Mesenchymal stem cell (in vitro differentiated cells and primary cell): ENCODE measurements around the gene PPARA.

ENCODE experiments used
- DNase-seq: peaks from one replicate; pipeline ENCODE4 v3.0.0-alpha.2; 2013
- H2AFZ ChIP-seq: one replicate; pipeline ENCODE4 v1.6.1; 2013; ENCODE audit warnings: low read depth, mild to moderate bottlenecking, control low read depth, inconsistent platforms, low read length, moderate library complexity
- H2AK5ac ChIP-seq: 2 replicates; pipeline ENCODE4 v1.6.1; 2013; ENCODE audit warnings: low read length, moderate library complexity, mild to moderate bottlenecking, inconsistent platforms; ENCODE audit not compliant: severe bottlenecking
- H2BK120ac ChIP-seq: one replicate; pipeline ENCODE4 v1.6.1; 2013; ENCODE audit warnings: low read depth, mild to moderate bottlenecking, inconsistent platforms, low read length, moderate library complexity
- H2BK12ac ChIP-seq, 2 experiments: one replicate each; pipeline ENCODE4 v1.6.1; 2013; ENCODE audit warnings: inconsistent platforms in 2 of 2, low read length in 2 of 2, mild to moderate bottlenecking in 2 of 2, moderate library complexity in 2 of 2, control low read depth in 1 of 2
- H2BK15ac ChIP-seq: one replicate; pipeline ENCODE4 v1.6.1; 2013; ENCODE audit warnings: mild to moderate bottlenecking, low read depth, inconsistent platforms; ENCODE audit not compliant: poor library complexity, severe bottlenecking
- H2BK5ac ChIP-seq: 2 replicates; pipeline ENCODE4 v1.6.1; 2013; ENCODE audit warnings: low read depth, mild to moderate bottlenecking, low read length, control low read depth, inconsistent platforms; ENCODE audit not compliant: poor library complexity, severe bottlenecking
- H3K14ac ChIP-seq, 2 experiments: one replicate each; pipeline ENCODE4 v1.6.1; 2013; ENCODE audit warnings: inconsistent platforms in 2 of 2, low read length in 2 of 2, control low read depth in 1 of 2, mild to moderate bottlenecking in 1 of 2, moderate library complexity in 1 of 2
- H3K18ac ChIP-seq, 2 experiments: one replicate each; pipeline ENCODE4 v1.6.1; 2013; ENCODE audit warnings: inconsistent platforms in 2 of 2, low read length in 2 of 2, control low read depth in 1 of 2, low read depth in 1 of 2, mild to moderate bottlenecking in 1 of 2
- H3K23ac ChIP-seq, 2 experiments: one replicate each; pipeline ENCODE4 v1.6.1; 2013; ENCODE audit warnings: inconsistent platforms in 2 of 2, low read length in 2 of 2, mild to moderate bottlenecking in 2 of 2, moderate library complexity in 2 of 2, control low read depth in 1 of 2
- H3K27ac ChIP-seq: 2 replicates; pipeline ENCODE4 v1.5.1; 2013; ENCODE audit warnings: mild to moderate bottlenecking, moderate library complexity, low read length, control low read depth, inconsistent platforms; ENCODE audit not compliant: poor library complexity, severe bottlenecking
- H3K27me3 ChIP-seq, 2 experiments: 2 replicates each; pipeline versions ENCODE4 v1.6.1 to v1.7.0; 2013; ENCODE audit warnings: low read length in 2 of 2, mild to moderate bottlenecking in 2 of 2, moderate library complexity in 2 of 2, control low read depth in 1 of 2, inconsistent platforms in 1 of 2; ENCODE audit not compliant: control insufficient read depth in 1 of 2, insufficient read depth in 1 of 2
- H3K36me3 ChIP-seq, 2 experiments: 2 replicates each; pipeline versions ENCODE4 v1.6.1 to v1.7.0; 2013; ENCODE audit warnings: low read length in 2 of 2, control low read depth in 1 of 2, inconsistent platforms in 1 of 2, low read depth in 1 of 2, mild to moderate bottlenecking in 1 of 2; ENCODE audit not compliant: insufficient read depth in 2 of 2, control insufficient read depth in 1 of 2
- H3K4ac ChIP-seq, 2 experiments: one replicate each; pipeline ENCODE4 v1.6.1; 2013; ENCODE audit warnings: inconsistent platforms in 2 of 2, low read length in 2 of 2, mild to moderate bottlenecking in 2 of 2, moderate library complexity in 2 of 2, control low read depth in 1 of 2, low read depth in 1 of 2
- H3K4me1 ChIP-seq: 2 replicates; pipeline ENCODE4 v1.6.1; 2013; ENCODE audit warnings: low read depth, low read length, control low read depth; ENCODE audit not compliant: control insufficient read depth, insufficient read depth
- H3K4me2 ChIP-seq: 2 replicates; pipeline ENCODE4 v1.6.1; 2013; ENCODE audit warnings: low read length, mild to moderate bottlenecking, inconsistent platforms; ENCODE audit not compliant: poor library complexity, severe bottlenecking
- H3K4me3 ChIP-seq, 2 experiments: 2 replicates each; pipeline versions ENCODE4 v1.5.1 to v1.7.0; 2013; ENCODE audit warnings: low read length in 2 of 2, mild to moderate bottlenecking in 2 of 2, control low read depth in 1 of 2, low read depth in 1 of 2; ENCODE audit not compliant: insufficient read depth in 1 of 2
- H3K79me1 ChIP-seq: replicated peaks from 2 replicates; pipeline ENCODE4 v1.6.1; 2013; ENCODE audit warnings: mild to moderate bottlenecking, control low read depth, low read length, inconsistent platforms; ENCODE audit not compliant: poor library complexity, severe bottlenecking
- H3K9ac ChIP-seq: 2 replicates; pipeline ENCODE4 v1.7.0; 2013; ENCODE audit warnings: mild to moderate bottlenecking, low read length, moderate library complexity
- H3K9me3 ChIP-seq: 2 replicates; pipeline ENCODE4 v1.7.0; 2013; ENCODE audit warnings: mild to moderate bottlenecking, low read length; ENCODE audit not compliant: control insufficient read depth
- H4K8ac ChIP-seq: one replicate; pipeline ENCODE4 v1.6.1; 2013; ENCODE audit warnings: inconsistent platforms, mild to moderate bottlenecking, low read length, moderate library complexity
- H4K91ac ChIP-seq: one replicate; pipeline ENCODE4 v1.6.1; 2013; ENCODE audit warnings: mild to moderate bottlenecking, low read length, inconsistent platforms
- WGBS: methylation state at CpG from one replicate; pipeline ENCODE4 v1.1.7; 2013; ENCODE audit warnings: mixed read lengths; 5-methylcytosine and 5-hydroxymethylcytosine counted together

Gene PPARA

GRCh38 chr22:46163557-46163888 is 13.2 kb downstream of the PPARA start:
- no peak overlapping the region for H3K18ac ChIP-seq
- no peaks in the 10 kb centered on the region for H3K27me3 ChIP-seq
- peaks cover 8% of the 10 kb centered on the region for H3K79me1 ChIP-seq
- no peaks in the 10 kb centered on the region for H3K9me3 ChIP-seq
- no peak overlapping the region for H2BK5ac ChIP-seq
- no peaks in the 10 kb centered on the region for H3K4me1 ChIP-seq
- no peak overlapping the region for H3K9ac ChIP-seq
- H4K8ac ChIP-seq = no peak overlapping the region
- H3K4me2 ChIP-seq = no peak overlapping the region
- DNase-seq = no peak
- H3K14ac ChIP-seq = no peak overlapping the region
- H2AK5ac ChIP-seq = no peak overlapping the region
- no peak overlapping the region for H3K4me3 ChIP-seq
- H2BK120ac ChIP-seq = no peak overlapping the region
- H4K91ac ChIP-seq = no peak overlapping the region
- H3K4ac ChIP-seq = no peak overlapping the region
- WGBS = 88% methylated on average over 9 of the region's 11 CpGs
- no peak overlapping the region for H2BK15ac ChIP-seq
- H3K27ac ChIP-seq = no peak overlapping the region
- no peak overlapping the region for H2AFZ ChIP-seq
- no peak overlapping the region for H3K23ac ChIP-seq
- H2BK12ac ChIP-seq = no peak overlapping the region
- H3K36me3 ChIP-seq = peaks cover 8 to 31% of the 10 kb centered on the region in 2 experiments

- Histone ChIP-seq H3K27ac (no peak overlapping the region), H3K9ac (no peak overlapping the region), H3K4ac (no peak overlapping the region), H2BK5ac (no peak overlapping the region), H3K4me3 (no peak overlapping the region), H2AFZ (no peak overlapping the region), H2BK12ac (no peak overlapping the region), H2BK120ac (no peak overlapping the region), H3K36me3 (peaks cover 8 to 21% of the 10 kb centered on the region in 2 experiments), H2BK15ac (no peak overlapping the region), H3K4me2 (no peak overlapping the region), H2AK5ac (no peak overlapping the region), H4K91ac (no peak overlapping the region), H3K4me1 (peaks cover 1% of the 10 kb centered on the region), H3K27me3 (no peaks in the 10 kb centered on the region), H4K8ac (no peak overlapping the region), H3K14ac (no peak overlapping the region), H3K18ac (no peak overlapping the region), H3K79me1 (peaks cover 8% of the 10 kb centered on the region), H3K23ac (no peak overlapping the region), H3K9me3 (peaks cover 3% of the 10 kb centered on the region)
- no peak for DNase-seq
- WGBS = 97% methylated on average over 3 of the region's 3 CpGs
Observed at GRCh38 chr22:46165977-46166376, 15.7 kb downstream of the PPARA start.

GRCh38 chr22:46169628-46170027 is 19.3 kb downstream of the PPARA start:
- Histone ChIP-seq H3K79me1 (peaks cover 4% of the 10 kb centered on the region), H3K27me3 (no peaks in the 10 kb centered on the region), H3K36me3 (peaks cover 2 to 3% of the 10 kb centered on the region in 2 experiments), H2BK120ac (no peak overlapping the region), H4K8ac (no peak overlapping the region), H3K23ac (no peak overlapping the region), H3K18ac (no peak overlapping the region), H4K91ac (no peak overlapping the region), H2BK15ac (no peak overlapping the region), H3K14ac (no peak overlapping the region), H3K4me1 (peaks cover 10% of the 10 kb centered on the region), H2BK5ac (no peak overlapping the region), H3K9me3 (peaks cover 3% of the 10 kb centered on the region), H2AFZ (no peak overlapping the region), H2BK12ac (no peak overlapping the region), H3K27ac (no peak overlapping the region), H3K4me3 (no peak overlapping the region), H3K9ac (no peak overlapping the region), H3K4me2 (no peak overlapping the region), H3K4ac (no peak overlapping the region), H2AK5ac (no peak overlapping the region)
- no peak for DNase-seq
- 77% methylated on average over 1 of the region's 1 CpG for WGBS

- Histone ChIP-seq H3K9ac (no peak overlapping the region), H3K9me3 (peaks cover 3% of the 10 kb centered on the region), H3K4me2 (no peak overlapping the region), H2BK15ac (no peak overlapping the region), H2AFZ (no peak overlapping the region), H3K79me1 (peaks cover 2% of the 10 kb centered on the region), H4K91ac (no peak overlapping the region), H3K27ac (no peak overlapping the region), H2BK12ac (no peak overlapping the region), H2BK120ac (no peak overlapping the region), H3K23ac (no peak overlapping the region), H2BK5ac (no peak overlapping the region), H3K4ac (no peak overlapping the region), H4K8ac (no peak overlapping the region), H2AK5ac (no peak overlapping the region), H3K4me1 (peaks cover 10% of the 10 kb centered on the region), H3K36me3 (peaks cover 2 to 6% of the 10 kb centered on the region in 2 experiments), H3K18ac (no peak overlapping the region), H3K4me3 (no peak overlapping the region), H3K14ac (peak overlapping the region in 1 of 2 experiments; percentile 44), H3K27me3 (no peaks in the 10 kb centered on the region)
- DNase-seq = no peak
- 89% methylated on average over 8 of the region's 8 CpGs for WGBS
Observed at GRCh38 chr22:46171940-46172339, 21.6 kb downstream of the PPARA start.
